Fibroblast of villous mesenchyme (primary cell): ENCODE data around the gene UTP20. TPM values are rescaled to one million over a fixed set of nuclear protein-coding genes. Genes with fewer than 3 reads are reported as not detected.

Source experiments
- DNase-seq: peaks from one replicate; pipeline ENCODE4 v3.0.0-alpha.2; 2010; ENCODE audit warnings: low read depth
- H3K4me3 ChIP-seq: 2 replicates; pipeline ENCODE4 v1.5.1; 2011; ENCODE audit warnings: low read depth, mild to moderate bottlenecking, low read length
- CTCF ChIP-seq: IDR thresholded peaks from 2 replicates; pipeline ENCODE4 v1.5.1; 2012; ENCODE audit warnings: low read depth, mild to moderate bottlenecking, low read length; ENCODE audit not compliant: insufficient read depth
- total RNA-seq: library from RNA; depleted of rRNA; stranded (reverse); fragments of >200 nt; gene quantifications from 2 replicates; pipeline ENCODE4 v1.2.3, GENCODE V29; 2012

The UTP20 gene
- total RNA-seq, 1 donor: 32.0 TPM

GRCh38 chr12:101322480-101322879 is 42.6 kb downstream of the UTP20 start:
- no peak for DNase-seq
- no peak overlapping the region for H3K4me3 ChIP-seq

GRCh38 chr12:101323255-101323654 is 43.4 kb downstream of the UTP20 start:
- no peak for TF ChIP-seq CTCF
- H3K4me3 ChIP-seq: no peak overlapping the region
- DNase-seq: no peak

More at GRCh38 chr12:101322480-101322879, 42.6 kb downstream of the UTP20 start:
- no peak for TF ChIP-seq CTCF

GRCh38 chr12:101325590-101325989 is 45.7 kb downstream of the UTP20 start:
- DNase-seq: no peak
- no peak for TF ChIP-seq CTCF
- no peak overlapping the region for H3K4me3 ChIP-seq

- TF ChIP-seq CTCF: no peak
- no peak for DNase-seq
- H3K4me3 ChIP-seq: no peak overlapping the region
These were observed 47.1 kb downstream of the UTP20 start for GRCh38 chr12:101327051-101327450.

GRCh38 chr12:101327546-101327945 is 47.6 kb downstream of the UTP20 start:
- no peak for TF ChIP-seq CTCF
- no peak for DNase-seq
- H3K4me3 ChIP-seq: no peak overlapping the region

- DNase-seq: no peak
- no peak for TF ChIP-seq CTCF
These were observed 49.0 kb downstream of the UTP20 start for GRCh38 chr12:101328917-101329316.

GRCh38 chr12:101330631-101331030 is 50.7 kb downstream of the UTP20 start:
- no peak overlapping the region for H3K4me3 ChIP-seq
- TF ChIP-seq CTCF: no peak
- DNase-seq: no peak

More at GRCh38 chr12:101328917-101329316, 49.0 kb downstream of the UTP20 start:
- H3K4me3 ChIP-seq: no peak overlapping the region
